GM19043 (cell line): ENCODE measurements around the gene PPP2R5A.

Experiments used
- ATAC-seq: cut with Tn5 transposase; IDR thresholded peaks from one replicate; pipeline ENCODE4 v1.9.1; 2021; ENCODE audit warnings: low read depth; ENCODE audit not compliant: unreplicated experiment

Gene PPP2R5A

GRCh38 chr1:212401838-212402582, 116.8 kb downstream of the PPP2R5A start:
- no peak for ATAC-seq

- no peak for ATAC-seq
Observed at GRCh38 chr1:212402666-212403321, 117.6 kb downstream of the PPP2R5A start.

- ATAC-seq = no peak
Observed at GRCh38 chr1:212410231-212410820, 125.1 kb downstream of the PPP2R5A start.
